HepG2 (cell line): ENCODE data around the gene ZCCHC7. TPM values are rescaled to one million over a fixed set of nuclear protein-coding genes. Genes with fewer than 3 reads are reported as not detected.

Experiments used
- ADNP ChIP-seq: sonication (generic); formaldehyde crosslinking; IDR thresholded peaks from 2 replicates; pipeline ENCODE4 v1.4.0; 2020; ENCODE audit warnings: missing genetic modification reagents
- BRD4 ChIP-seq: sonication (generic); formaldehyde crosslinking; IDR thresholded peaks from 2 replicates; pipeline ENCODE4 v1.4.0; 2020; ENCODE audit warnings: missing genetic modification reagents
- CC2D1A ChIP-seq: sonication (generic); formaldehyde crosslinking; IDR thresholded peaks from 2 replicates; pipeline ENCODE4 v1.8.1; 2023; ENCODE audit warnings: mild to moderate bottlenecking, missing genetic modification reagents
- CREBL2 ChIP-seq: sonication (generic); formaldehyde crosslinking; IDR thresholded peaks from 2 replicates; pipeline ENCODE4 v1.8.1; 2023; ENCODE audit warnings: missing genetic modification reagents, mild to moderate bottlenecking, borderline replicate concordance
- ELF1 ChIP-seq: sonication (generic); formaldehyde crosslinking; IDR thresholded peaks from 2 replicates; pipeline ENCODE4 v1.4.0; 2020; ENCODE audit warnings: missing genetic modification reagents
- ETV5 ChIP-seq: IDR thresholded peaks from 2 replicates; pipeline ENCODE4 v1.6.1; 2018; ENCODE audit warnings: missing biosample characterization, missing genetic modification reagents, inconsistent platforms, borderline replicate concordance
- FOXP1 ChIP-seq, 2 experiments: fragments of 450-650 bp in 1 of 2; IDR thresholded peaks; 2 replicates each; pipeline ENCODE4 v1.6.1; 2017 to 2018; ENCODE audit warnings: antibody characterized with exemption in 1 of 2
- HINFP ChIP-seq: sonication (generic); formaldehyde crosslinking; IDR thresholded peaks from 2 replicates; pipeline ENCODE4 v1.4.0; 2020; ENCODE audit warnings: low read depth, mild to moderate bottlenecking, missing genetic modification reagents
- KDM3A ChIP-seq: IDR thresholded peaks from 2 replicates; pipeline ENCODE4 v1.6.1; 2018; ENCODE audit warnings: low read depth, missing compliant biosample characterization
- KDM5A ChIP-seq: fragments of 200-600 bp; sonication (generic); IDR thresholded peaks from 2 replicates; pipeline ENCODE4 v1.7.0; 2018; ENCODE audit warnings: antibody characterized with exemption, mild to moderate bottlenecking, low read length, borderline replicate concordance
- KLF11 ChIP-seq: IDR thresholded peaks from 2 replicates; pipeline ENCODE4 v1.6.1; 2016; ENCODE audit warnings: missing compliant biosample characterization
- NPAS2 ChIP-seq: sonication (generic); formaldehyde crosslinking; IDR thresholded peaks from 2 replicates; pipeline ENCODE4 v1.8.0; 2022; ENCODE audit warnings: mild to moderate bottlenecking, missing genetic modification reagents, borderline replicate concordance
- NR2F1 ChIP-seq, 2 experiments: fragments of 450-650 bp in 1 of 2; formaldehyde crosslinking in 1 of 2; IDR thresholded peaks; 2 replicates each; pipeline versions ENCODE4 v1.5.0 to v1.6.1; 2016 to 2020; ENCODE audit warnings: mild to moderate bottlenecking in 1 of 2, missing compliant biosample characterization in 1 of 2, missing genetic modification reagents in 1 of 2, moderate library complexity in 1 of 2
- PRDM4 ChIP-seq: sonication (generic); formaldehyde crosslinking; IDR thresholded peaks from 2 replicates; pipeline ENCODE4 v1.9.0; 2021; ENCODE audit warnings: missing genetic modification reagents, borderline replicate concordance
- RBFOX2 ChIP-seq: fragments of 200-400 bp; formaldehyde crosslinking; IDR thresholded peaks from 2 replicates; pipeline ENCODE4 v1.6.1; 2017; ENCODE audit warnings: low read depth, mild to moderate bottlenecking, low read length
- SIX4 ChIP-seq: sonication (generic); formaldehyde crosslinking; IDR thresholded peaks from 2 replicates; pipeline ENCODE4 v1.4.0; 2020; ENCODE audit warnings: missing genetic modification reagents
- TOPORS ChIP-seq: sonication (generic); formaldehyde crosslinking; IDR thresholded peaks from 2 replicates; pipeline ENCODE4 v1.8.0; 2023; ENCODE audit warnings: mild to moderate bottlenecking, missing genetic modification reagents
- YY1 ChIP-seq: IDR thresholded peaks from 2 replicates; pipeline ENCODE4 v1.6.1; 2011; ENCODE audit warnings: low read length, low read depth, moderate library complexity, mild to moderate bottlenecking; ENCODE audit not compliant: insufficient read depth, insufficient replicate concordance
- ZNF235 ChIP-seq: sonication (generic); formaldehyde crosslinking; IDR thresholded peaks from 2 replicates; pipeline ENCODE4 v1.8.1; 2023; ENCODE audit warnings: mild to moderate bottlenecking, missing genetic modification reagents, borderline replicate concordance
- ZNF367 ChIP-seq: sonication (generic); formaldehyde crosslinking; IDR thresholded peaks from 2 replicates; pipeline ENCODE4 v1.4.0; 2020; ENCODE audit warnings: missing genetic modification reagents, borderline replicate concordance
- ZNF710 ChIP-seq: sonication (generic); formaldehyde crosslinking; IDR thresholded peaks from 2 replicates; pipeline ENCODE4 v1.5.0; 2020; ENCODE audit warnings: mild to moderate bottlenecking, missing genetic modification reagents, borderline replicate concordance
- ZNF790 ChIP-seq: sonication (generic); formaldehyde crosslinking; IDR thresholded peaks from 2 replicates; pipeline ENCODE4 v1.8.0; 2022; ENCODE audit warnings: missing genetic modification reagents, mild to moderate bottlenecking, borderline replicate concordance
- ZNF792 ChIP-seq: IDR thresholded peaks from 2 replicates; pipeline ENCODE4 v1.6.1; 2016
- polyA plus RNA-seq, 8 experiments: library from polyadenylated mRNA; depleted of rRNA in 3 of 8; stranded (reverse) in 7 of 8; unstranded in 1 of 8; fragments of >200 nt; fragmentation: Illumina TruSeq in 4 of 8; extraction: Trizol in 4 of 8; gene quantifications; 2 replicates each; pipeline versions ENCODE4 v1.2.1 to v1.2.3, GENCODE V29; 2011 to 2016; ENCODE audit warnings: low read depth in 4 of 8, missing spikeins in 1 of 8, mixed read lengths in 1 of 8; ENCODE audit not compliant: insufficient read depth in 1 of 8
- total RNA-seq, 5 experiments: library from RNA; depleted of rRNA; stranded (reverse); fragments of >200 nt; fragmentation: Illumina TruSeq; extraction: Trizol; gene quantifications; 2 replicates each; pipeline ENCODE4 v1.2.3, GENCODE V29; 2016; ENCODE audit warnings: low read depth in 1 of 5

ZCCHC7 gene
- total and polyA plus RNA-seq, 2 of the 13 experiments (the other 11 are each of a cell fraction or from before 2014, with no cell fraction given), result 13.6 to 19.3 TPM

- TF ChIP-seq NPAS2 (no peak), PRDM4 (no peak), BRD4 (CRISPR knock-in tag) (peak; percentile 88; the same call in 1 of the 2 replicates), ETV5 (CRISPR knock-in tag) (peak; percentile 29), CREBL2 (CRISPR knock-in tag) (peak; percentile 84; the same call in 1 of the 2 replicates), KDM3A (peak; percentile 76), ZNF792 (CRISPR knock-in tag) (peak; percentile 94), KLF11 (peak; percentile 96), ZNF235 (CRISPR knock-in tag) (no peak), KDM5A (peak; percentile 53; the same call in 1 of the 2 replicates), TOPORS (CRISPR knock-in tag) (peak; percentile 95), HINFP (CRISPR knock-in tag) (peak; percentile 96; the same call in 1 of the 2 replicates), ZNF367 (CRISPR knock-in tag) (peak; percentile 96), ZNF790 (CRISPR knock-in tag) (peak; percentile 76; the same call in 1 of the 2 replicates), FOXP1 (IDR thresholded peaks at IDR 0.05) (no peak), FOXP1 (CRISPR knock-in tag; IDR thresholded peaks at IDR 0.05) (no peak), RBFOX2 (peak; percentile 90), NR2F1 (CRISPR knock-in tag; IDR thresholded peaks at IDR 0.05) (no peak), CC2D1A (CRISPR knock-in tag) (no peak), SIX4 (peak; percentile 62; the same call in 1 of the 2 replicates), YY1 (peak; percentile 26), ZNF710 (CRISPR knock-in tag) (0 out of 2 replicates have a peak, but pooled peaks have one; percentile 20), ELF1 (peak; percentile 92), ADNP (CRISPR knock-in tag) (no peak)
These were observed at the start of gene ZCCHC7 (continued) for GRCh38 chr9:37119907-37120842.
